OCI-LY3 (cell line): ENCODE results near the gene RC3H1.
A peak's percentile ranks its signal among the peaks of the same experiment; 100 is the strongest.

Experiments
- H2AFZ ChIP-seq: fragments of 200-600, 300-600 bp; shearing (Covaris generic); 2 replicates; pipeline ENCODE4 v1.6.0; 2014; ENCODE audit warnings: antibody characterized with exemption, low read depth, low read length
- H3K27ac ChIP-seq: fragments of 200-600, 300-600 bp; sonication (generic); 2 replicates; pipeline ENCODE4 v1.5.1; 2014; ENCODE audit warnings: mild to moderate bottlenecking, low read length, moderate library complexity, mixed read lengths
- H3K27me3 ChIP-seq: fragments of 200-600, 300-600 bp; sonication (generic); 2 replicates; pipeline ENCODE4 v1.6.1; 2014; ENCODE audit warnings: low read depth, low read length, mixed read lengths
- H3K36me3 ChIP-seq: fragments of 200-600, 300-600 bp; sonication (generic); replicated peaks from 2 replicates; pipeline ENCODE3; 2014; ENCODE audit warnings: low read depth, low read length, mixed read lengths
- H3K4me1 ChIP-seq: fragments of 300-600, 200-600 bp; sonication (generic); 2 replicates; pipeline ENCODE4 v1.6.1; 2014; ENCODE audit warnings: low read length, mixed read lengths
- H3K4me2 ChIP-seq: fragments of 200-600, 300-600 bp; sonication (generic); 2 replicates; pipeline ENCODE4 v1.6.1; 2014; ENCODE audit warnings: low read length, mixed read lengths
- H3K4me3 ChIP-seq: fragments of 300-600, 200-600 bp; sonication (generic); 2 replicates; pipeline ENCODE4 v1.5.1; 2014; ENCODE audit warnings: antibody characterized with exemption, mild to moderate bottlenecking, low read length, moderate library complexity
- H3K79me2 ChIP-seq: fragments of 300-600, 200-600 bp; shearing (Covaris generic); 2 replicates; pipeline ENCODE4 v1.6.1; 2014; ENCODE audit warnings: mild to moderate bottlenecking, low read length, mixed read lengths
- H3K9ac ChIP-seq: fragments of 300-600, 200-600 bp; shearing (Covaris generic); 2 replicates; pipeline ENCODE4 v1.6.0; 2014; ENCODE audit warnings: mild to moderate bottlenecking, low read length, moderate library complexity
- H3K9me3 ChIP-seq: fragments of 200-600, 300-600 bp; shearing (Covaris generic); 2 replicates; pipeline ENCODE4 v1.6.1; 2014; ENCODE audit warnings: low read length, mixed read lengths; ENCODE audit not compliant: insufficient read depth
- H4K20me1 ChIP-seq: fragments of 200-600, 300-600 bp; sonication (generic); 2 replicates; pipeline ENCODE4 v1.6.1; 2016; ENCODE audit warnings: low read length, mixed read lengths; ENCODE audit not compliant: insufficient read depth
- EZH2phosphoT487 ChIP-seq: fragments of 200-600 bp; shearing (Covaris generic); IDR thresholded peaks from 2 replicates; pipeline ENCODE4 v1.6.1; 2018; ENCODE audit warnings: antibody characterized with exemption, mixed run types, low read depth
- TF ChIP-seq, protein P1 (sequence below): fragments of 200-600, 300-600 bp; sonication (generic); IDR thresholded peaks from 2 replicates; pipeline ENCODE4 v1.5.1; 2014; ENCODE audit warnings: antibody characterized with exemption, low read length, low read depth

The RC3H1 gene

DNA sequence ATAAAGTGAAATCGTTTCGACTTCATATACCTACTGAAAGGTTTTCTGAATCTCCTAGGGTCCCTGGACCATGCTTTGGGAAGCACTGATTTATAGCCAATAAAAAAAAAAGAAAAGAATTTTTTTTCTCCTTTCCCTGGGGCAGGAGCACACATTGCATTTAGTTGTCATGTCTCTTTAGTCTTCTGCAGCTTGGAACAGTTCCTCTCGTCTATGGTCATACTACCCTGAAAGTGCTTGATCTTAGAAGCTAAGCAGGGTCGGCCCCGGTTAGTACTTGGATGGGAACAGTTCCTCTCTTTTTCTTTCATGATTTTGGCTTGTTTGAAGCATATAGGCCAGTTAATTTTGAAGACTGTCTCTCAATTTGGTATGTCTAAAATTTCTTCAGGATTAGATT lies 101.3 kb downstream of the RC3H1 start:
- no peak overlapping the region for H3K4me3 ChIP-seq
- no peaks in the 10 kb centered on the region for H4K20me1 ChIP-seq
- H3K4me2 ChIP-seq, result no peak overlapping the region
- no peaks in the 10 kb centered on the region for H3K9me3 ChIP-seq
- no peak overlapping the region for H3K27ac ChIP-seq
- no peaks in the 10 kb centered on the region for H3K79me2 ChIP-seq
- no peak for TF ChIP-seq EZH2phosphoT487
- TF ChIP-seq, protein P1, sequence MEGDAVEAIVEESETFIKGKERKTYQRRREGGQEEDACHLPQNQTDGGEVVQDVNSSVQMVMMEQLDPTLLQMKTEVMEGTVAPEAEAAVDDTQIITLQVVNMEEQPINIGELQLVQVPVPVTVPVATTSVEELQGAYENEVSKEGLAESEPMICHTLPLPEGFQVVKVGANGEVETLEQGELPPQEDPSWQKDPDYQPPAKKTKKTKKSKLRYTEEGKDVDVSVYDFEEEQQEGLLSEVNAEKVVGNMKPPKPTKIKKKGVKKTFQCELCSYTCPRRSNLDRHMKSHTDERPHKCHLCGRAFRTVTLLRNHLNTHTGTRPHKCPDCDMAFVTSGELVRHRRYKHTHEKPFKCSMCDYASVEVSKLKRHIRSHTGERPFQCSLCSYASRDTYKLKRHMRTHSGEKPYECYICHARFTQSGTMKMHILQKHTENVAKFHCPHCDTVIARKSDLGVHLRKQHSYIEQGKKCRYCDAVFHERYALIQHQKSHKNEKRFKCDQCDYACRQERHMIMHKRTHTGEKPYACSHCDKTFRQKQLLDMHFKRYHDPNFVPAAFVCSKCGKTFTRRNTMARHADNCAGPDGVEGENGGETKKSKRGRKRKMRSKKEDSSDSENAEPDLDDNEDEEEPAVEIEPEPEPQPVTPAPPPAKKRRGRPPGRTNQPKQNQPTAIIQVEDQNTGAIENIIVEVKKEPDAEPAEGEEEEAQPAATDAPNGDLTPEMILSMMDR, result no peak
- no peak overlapping the region for H2AFZ ChIP-seq
- H3K36me3 ChIP-seq, result no peaks in the 10 kb centered on the region
- H3K9ac ChIP-seq, result no peak overlapping the region
- peaks cover 8% of the 10 kb centered on the region for H3K4me1 ChIP-seq
- 0 out of 2 replicates have a peak, but pooled peaks cover 4% of the 10 kb centered on the region for H3K27me3 ChIP-seq

DNA sequence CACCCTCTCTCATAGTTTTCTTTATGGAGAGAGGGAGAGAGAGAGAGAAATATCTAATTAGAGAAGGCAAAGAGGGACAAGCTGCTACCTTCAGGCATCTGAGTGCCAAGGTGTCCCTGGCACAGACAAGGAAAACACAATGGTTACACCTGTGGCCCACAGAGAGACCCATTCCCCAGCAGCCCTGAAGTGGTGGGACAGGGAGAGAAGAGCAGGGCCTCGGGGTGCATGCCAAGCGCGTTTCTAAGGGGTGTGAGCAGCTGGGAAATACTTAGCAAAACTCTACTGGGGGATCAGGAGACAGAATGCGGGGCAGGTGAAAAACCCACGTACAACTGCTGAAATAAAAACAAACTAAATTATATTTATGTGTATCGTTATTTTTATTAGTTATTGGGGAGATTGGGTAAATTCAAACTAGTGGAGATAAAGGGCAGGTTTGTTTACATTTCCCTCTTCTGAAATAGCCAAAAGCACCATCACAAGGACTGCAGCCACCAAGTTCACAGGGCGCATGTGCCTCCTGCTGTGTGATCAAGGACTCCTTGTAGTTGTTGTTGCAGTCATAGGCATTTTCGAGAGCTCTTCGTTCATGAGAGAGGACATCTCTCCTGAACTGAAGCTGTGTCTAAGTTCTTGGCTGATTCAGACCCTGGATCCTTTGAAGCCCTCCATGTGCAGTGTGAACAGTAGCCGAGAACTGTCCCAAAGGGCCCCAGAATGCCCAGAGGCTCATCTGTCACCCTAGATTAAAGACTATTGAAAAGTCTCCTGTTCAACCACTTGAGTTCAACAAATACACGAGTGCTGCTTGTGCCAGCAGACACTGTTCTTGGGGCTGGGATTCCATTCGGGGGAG lies 104.3 kb downstream of the RC3H1 start:
- Histone ChIP-seq H2AFZ (no peak overlapping the region), H3K36me3 (no peaks in the 10 kb centered on the region), H3K27ac (no peak overlapping the region), H3K4me3 (no peak overlapping the region), H3K4me1 (peaks cover 8% of the 10 kb centered on the region), H3K4me2 (no peak overlapping the region), H3K9ac (no peak overlapping the region), H3K27me3 (no peaks in the 10 kb centered on the region), H3K79me2 (no peaks in the 10 kb centered on the region), H3K9me3 (no peaks in the 10 kb centered on the region), H4K20me1 (no peaks in the 10 kb centered on the region)
- no peak for TF ChIP-seq EZH2phosphoT487
- TF ChIP-seq, protein P1, result no peak

DNA sequence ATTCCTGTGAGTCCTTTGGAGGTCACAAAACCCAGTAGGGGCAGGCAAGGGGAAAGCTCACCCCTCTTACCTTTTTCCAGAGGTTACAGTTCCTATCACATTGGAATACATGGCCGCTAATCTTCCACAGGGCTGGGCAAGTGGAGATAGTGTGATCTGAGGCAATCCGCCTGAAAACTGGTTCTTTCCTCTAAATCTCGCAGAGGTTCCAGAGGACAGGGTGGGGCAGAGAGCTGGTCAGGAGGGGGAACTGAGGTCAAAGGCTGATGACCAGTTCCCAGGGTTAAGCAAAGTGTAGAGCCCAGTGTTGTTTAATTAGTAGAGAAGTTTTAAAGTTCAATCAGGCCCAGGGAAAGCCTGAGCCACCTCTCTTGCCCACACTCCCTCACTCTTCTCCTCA lies 105.0 kb downstream of the RC3H1 start, which contains the start of gene SERPINC1:
SERPINC1 (minus strand) TSS at position 179 of the 400 bp plus-strand sequence; CDS start at position 111, 68 bp downstream.
- no peaks in the 10 kb centered on the region for H3K79me2 ChIP-seq
- no peaks in the 10 kb centered on the region for H4K20me1 ChIP-seq
- TF ChIP-seq EZH2phosphoT487, result no peak
- TF ChIP-seq, protein P1, result no peak
- H2AFZ ChIP-seq, result peak within 1 kb of the TSS; percentile 9
- H3K27me3 ChIP-seq, result no peaks in the 10 kb centered on the region
- H3K27ac ChIP-seq, result no peak within 1 kb of the TSS
- no peaks in the 10 kb centered on the region for H3K36me3 ChIP-seq
- H3K4me3 ChIP-seq, result no peak within 1 kb of the TSS
- H3K4me2 ChIP-seq, result peak within 1 kb of the TSS; percentile 16; the same call in 1 of the 2 replicates
- no peak within 1 kb of the TSS for H3K9ac ChIP-seq
- H3K9me3 ChIP-seq, result no peaks in the 10 kb centered on the region
- H3K4me1 ChIP-seq, result peaks cover 8% of the 10 kb centered on the region

DNA sequence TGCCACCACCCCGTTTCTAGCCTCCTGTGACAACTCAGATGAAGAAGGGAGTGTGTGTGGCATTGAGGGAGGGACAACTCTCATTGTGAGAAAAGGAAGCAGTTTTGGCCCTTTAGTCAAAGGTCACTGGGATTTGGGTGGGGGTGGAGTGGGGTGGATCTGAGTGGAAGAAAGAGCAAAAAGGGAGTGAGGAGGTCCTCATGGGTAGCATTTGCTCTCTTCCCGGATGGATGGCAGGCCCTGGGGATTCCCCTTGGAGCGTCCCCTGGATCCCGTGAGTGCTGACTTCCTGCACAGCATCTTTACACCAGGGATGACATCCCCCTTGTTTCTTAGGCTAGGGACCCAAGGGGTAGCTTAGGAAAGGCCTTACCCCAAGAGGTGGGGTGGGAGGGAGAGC lies 105.5 kb downstream of the RC3H1 start:
- Histone ChIP-seq H3K9ac (no peak overlapping the region), H3K4me2 (peak overlapping the region; percentile 16; the same call in 1 of the 2 replicates), H2AFZ (peak overlapping the region; percentile 9; the same call in 1 of the 2 replicates)

More for the DNA sequence above, 105.5 kb downstream of the RC3H1 start:
- Histone ChIP-seq H3K27ac (no peak overlapping the region), H3K9me3 (no peaks in the 10 kb centered on the region), H3K79me2 (no peaks in the 10 kb centered on the region), H3K36me3 (no peaks in the 10 kb centered on the region), H3K4me3 (no peak overlapping the region), H3K27me3 (no peaks in the 10 kb centered on the region), H4K20me1 (no peaks in the 10 kb centered on the region), H3K4me1 (peaks cover 8% of the 10 kb centered on the region)
- TF ChIP-seq, protein P1, result no peak
- TF ChIP-seq EZH2phosphoT487, result no peak
